HEK293 (cell line): ENCODE measurements around the gene DNAH12.

ENCODE experiments used
- CTCF ChIA-PET: fragments of 350-600 bp; formaldehyde crosslinking; extraction: SDS; loops from one replicate; lab custom pipeline; 2021; ENCODE audit warnings: antibody characterized with exemption; lab: Yijun Ruan, JAX
- POLR2A ChIA-PET: fragments of 300-600 bp; formaldehyde crosslinking; extraction: SDS; loops from one replicate; lab custom pipeline; 2020; ENCODE audit warnings: antibody characterized with exemption, inconsistent platforms; lab: Yijun Ruan, JAX
- H3K27ac ChIP-seq: fragments of 200-500 bp; sonication (Bioruptor generic); 2 replicates; pipeline ENCODE4 v1.5.1; 2014; ENCODE audit warnings: low read depth, low read length, control low read depth, inconsistent platforms; ENCODE audit errors: extremely low read depth
- H3K36me3 ChIP-seq, 2 experiments: fragments of 200-500 bp in 1 of 2; sonication (Bioruptor generic) in 1 of 2; 1 replicate in 1 of 2; 2 replicates in 1 of 2; pipeline ENCODE4 v1.5.1; 2014 to 2017; ENCODE audit warnings: inconsistent platforms in 2 of 2, low read length in 2 of 2; ENCODE audit not compliant: control insufficient read depth in 2 of 2, insufficient read depth in 1 of 2
- H3K4me1 ChIP-seq: fragments of 200-500 bp; sonication (Bioruptor generic); 2 replicates; pipeline ENCODE4 v1.5.1; 2014; ENCODE audit warnings: mild to moderate bottlenecking, low read length, inconsistent platforms; ENCODE audit not compliant: control insufficient read depth, insufficient read depth
- H3K4me3 ChIP-seq: 2 replicates; pipeline ENCODE4 v1.5.1; 2011; ENCODE audit warnings: low read depth, mild to moderate bottlenecking, control low read depth, low read length, moderate library complexity
- H3K9me3 ChIP-seq: fragments of 200-500 bp; sonication (Bioruptor generic); 2 replicates; pipeline ENCODE4 v1.5.1; 2014; ENCODE audit warnings: low read depth, low read length, inconsistent platforms; ENCODE audit not compliant: control insufficient read depth, insufficient read depth
- BCL11A ChIP-seq: fragments of 450-650 bp; formaldehyde crosslinking; IDR thresholded peaks from 2 replicates; pipeline ENCODE4 v1.5.1; 2016; ENCODE audit warnings: low read depth, missing biosample characterization, missing genetic modification characterization
- SP7 ChIP-seq: fragments of 450-650 bp; formaldehyde crosslinking; IDR thresholded peaks from 2 replicates; pipeline ENCODE4 v1.5.1; 2016; ENCODE audit warnings: missing biosample characterization, missing genetic modification characterization
- ZBTB1 ChIP-seq: fragments of 450-650 bp; formaldehyde crosslinking; IDR thresholded peaks from 2 replicates; pipeline ENCODE4 v1.5.1; 2016; ENCODE audit warnings: missing biosample characterization, missing genetic modification characterization
- ZBTB10 ChIP-seq: fragments of 450-650 bp; formaldehyde crosslinking; IDR thresholded peaks from 2 replicates; pipeline ENCODE4 v1.5.1; 2016; ENCODE audit warnings: missing biosample characterization, missing genetic modification characterization
- ZBTB21 ChIP-seq: fragments of 450-650 bp; formaldehyde crosslinking; IDR thresholded peaks from 2 replicates; pipeline ENCODE4 v1.5.1; 2017; ENCODE audit warnings: missing biosample characterization, missing genetic modification characterization
- ZEB2 ChIP-seq: fragments of 450-650 bp; formaldehyde crosslinking; IDR thresholded peaks from 2 replicates; pipeline ENCODE4 v1.5.1; 2016; ENCODE audit warnings: missing biosample characterization, missing genetic modification characterization
- ZNF16 ChIP-seq: fragments of 450-650 bp; formaldehyde crosslinking; IDR thresholded peaks from 2 replicates; pipeline ENCODE4 v1.5.1; 2016; ENCODE audit warnings: low read depth, missing biosample characterization, missing genetic modification characterization
- ZNF324 ChIP-seq: fragments of 450-650 bp; formaldehyde crosslinking; IDR thresholded peaks from 2 replicates; pipeline ENCODE4 v1.5.1; 2016; ENCODE audit warnings: missing biosample characterization, missing genetic modification characterization
- ZNF341 ChIP-seq: fragments of 450-650 bp; formaldehyde crosslinking; IDR thresholded peaks from 2 replicates; pipeline ENCODE4; 2016; ENCODE audit warnings: low read depth, missing biosample characterization, missing genetic modification characterization
- ZNF354C ChIP-seq: fragments of 450-650 bp; formaldehyde crosslinking; IDR thresholded peaks from 2 replicates; pipeline ENCODE4 v1.5.1; 2016; ENCODE audit warnings: missing biosample characterization, missing genetic modification characterization, low read depth, borderline replicate concordance
- ZNF362 ChIP-seq: fragments of 450-650 bp; formaldehyde crosslinking; IDR thresholded peaks from 2 replicates; pipeline ENCODE4 v1.5.1; 2016; ENCODE audit warnings: missing biosample characterization, missing genetic modification characterization
- ZNF37A ChIP-seq: fragments of 450-650 bp; IDR thresholded peaks from 2 replicates; pipeline ENCODE4 v1.5.1; 2018; ENCODE audit warnings: missing biosample characterization, missing genetic modification characterization
- ZNF514 ChIP-seq: fragments of 450-650 bp; formaldehyde crosslinking; IDR thresholded peaks from 2 replicates; pipeline ENCODE4 v1.5.1; 2016; ENCODE audit warnings: missing biosample characterization, missing genetic modification characterization
- ZNF621 ChIP-seq: fragments of 450-650 bp; formaldehyde crosslinking; IDR thresholded peaks from 2 replicates; pipeline ENCODE4 v1.5.1; 2017; ENCODE audit warnings: missing biosample characterization, missing genetic modification characterization
- ZNF629 ChIP-seq: fragments of 450-650 bp; formaldehyde crosslinking; IDR thresholded peaks from 2 replicates; pipeline ENCODE4 v1.5.1; 2017; ENCODE audit warnings: missing biosample characterization, missing genetic modification characterization
- ZNF704 ChIP-seq: fragments of 450-650 bp; formaldehyde crosslinking; IDR thresholded peaks from 2 replicates; pipeline ENCODE4 v1.5.1; 2016; ENCODE audit warnings: missing biosample characterization, missing genetic modification characterization
- ZNF768 ChIP-seq: fragments of 450-650 bp; formaldehyde crosslinking; IDR thresholded peaks from 2 replicates; pipeline ENCODE4 v1.5.1; 2018; ENCODE audit warnings: missing biosample characterization, mild to moderate bottlenecking, missing genetic modification characterization
- ZNF776 ChIP-seq: fragments of 450-650 bp; formaldehyde crosslinking; IDR thresholded peaks from 2 replicates; pipeline ENCODE4 v1.5.0; 2017; ENCODE audit warnings: missing biosample characterization, missing genetic modification characterization, borderline replicate concordance
- ZSCAN18 ChIP-seq: fragments of 450-650 bp; formaldehyde crosslinking; IDR thresholded peaks from 2 replicates; pipeline ENCODE4 v1.5.1; 2016; ENCODE audit warnings: missing biosample characterization, missing genetic modification characterization
- ZSCAN30 ChIP-seq: fragments of 450-650 bp; IDR thresholded peaks from 2 replicates; pipeline ENCODE4 v1.5.1; 2018; ENCODE audit warnings: missing biosample characterization, mild to moderate bottlenecking, missing genetic modification characterization, moderate library complexity
- TF ChIP-seq, protein P1 (sequence below): fragments of 450-650 bp; IDR thresholded peaks from 2 replicates; pipeline ENCODE4 v1.5.1; 2018; ENCODE audit warnings: missing biosample characterization, missing genetic modification characterization

Gene DNAH12

DNA sequence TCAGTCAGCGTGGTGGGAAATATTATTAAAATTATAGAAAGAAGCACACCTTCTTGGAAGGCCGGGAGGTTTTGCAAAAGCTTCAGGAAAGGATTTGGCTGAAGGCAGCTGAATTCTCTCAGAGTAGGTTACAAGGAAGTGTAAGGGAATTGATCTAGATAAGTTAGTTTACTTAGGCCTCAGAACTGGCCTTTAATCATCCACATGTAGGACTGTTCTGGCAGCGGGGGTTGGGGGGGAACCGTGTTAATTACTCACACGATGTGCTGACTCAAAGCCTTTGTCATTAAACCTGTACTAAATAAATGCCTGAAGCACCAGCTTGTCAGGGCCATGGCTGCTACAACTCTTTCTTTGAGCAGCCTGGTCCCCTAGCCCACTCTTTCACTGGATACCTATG, 264.5 kb downstream of the DNAH12 start:
- H3K9me3 ChIP-seq = no peaks in the 10 kb centered on the region
- peaks cover 0 to 17% of the 10 kb centered on the region in 2 experiments; a peak in 2 of 3 replicates for H3K36me3 ChIP-seq
- H3K27ac ChIP-seq = no peak overlapping the region
- no peak overlapping the region for H3K4me3 ChIP-seq
- POLR2A ChIA-PET = no interaction called here
- CTCF ChIA-PET = interaction anchor here (0.6 kb wide), 1 partner anchor 43 kb away, joined by 3 read pairs; no protein-coding TSS in a partner anchor
- no peak for TF ChIP-seq ZNF324 (tag by site-specific recombination)
- no peak for TF ChIP-seq ZNF362 (tag by site-specific recombination)
- TF ChIP-seq ZNF341 = no peak
- no peak for TF ChIP-seq ZNF37A (tag by site-specific recombination)
- no peak for TF ChIP-seq ZNF704 (tag by site-specific recombination)
- no peak for TF ChIP-seq ZEB2 (tag by site-specific recombination)
- TF ChIP-seq ZNF621 (tag by site-specific recombination) = no peak
- no peak for TF ChIP-seq ZNF16 (tag by site-specific recombination)
- no peaks in the 10 kb centered on the region for H3K4me1 ChIP-seq

- H3K36me3 ChIP-seq = peaks cover 4 to 25% of the 10 kb centered on the region in 2 experiments; a peak in 2 of 3 replicates
- H3K9me3 ChIP-seq = no peaks in the 10 kb centered on the region
- CTCF ChIA-PET = no interaction called here
- POLR2A ChIA-PET = no interaction called here
- TF ChIP-seq SP7 (tag by site-specific recombination) (no peak), ZNF354C (tag by site-specific recombination) (no peak), ZBTB1 (tag by site-specific recombination) (no peak), ZNF514 (tag by site-specific recombination) (no peak), ZBTB21 (no peak), BCL11A (tag by site-specific recombination) (no peak), ZBTB10 (tag by site-specific recombination) (no peak), ZSCAN18 (tag by site-specific recombination) (no peak), ZNF776 (tag by site-specific recombination) (no peak), ZSCAN30 (no peak), ZNF629 (tag by site-specific recombination) (no peak), ZNF768 (tag by site-specific recombination) (no peak)
- TF ChIP-seq, protein P1, sequence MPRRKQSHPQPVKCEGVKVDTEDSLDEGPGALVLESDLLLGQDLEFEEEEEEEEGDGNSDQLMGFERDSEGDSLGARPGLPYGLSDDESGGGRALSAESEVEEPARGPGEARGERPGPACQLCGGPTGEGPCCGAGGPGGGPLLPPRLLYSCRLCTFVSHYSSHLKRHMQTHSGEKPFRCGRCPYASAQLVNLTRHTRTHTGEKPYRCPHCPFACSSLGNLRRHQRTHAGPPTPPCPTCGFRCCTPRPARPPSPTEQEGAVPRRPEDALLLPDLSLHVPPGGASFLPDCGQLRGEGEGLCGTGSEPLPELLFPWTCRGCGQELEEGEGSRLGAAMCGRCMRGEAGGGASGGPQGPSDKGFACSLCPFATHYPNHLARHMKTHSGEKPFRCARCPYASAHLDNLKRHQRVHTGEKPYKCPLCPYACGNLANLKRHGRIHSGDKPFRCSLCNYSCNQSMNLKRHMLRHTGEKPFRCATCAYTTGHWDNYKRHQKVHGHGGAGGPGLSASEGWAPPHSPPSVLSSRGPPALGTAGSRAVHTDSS (tag by site-specific recombination) = no peak
- no peak overlapping the region for H3K27ac ChIP-seq
- no peak overlapping the region for H3K4me3 ChIP-seq
- no peaks in the 10 kb centered on the region for H3K4me1 ChIP-seq
Measured at GRCh38 chr3:57278237-57278636, 265.9 kb downstream of the DNAH12 start.
